GM21723 (cell line): ENCODE results near the gene RMC1.
"Not testable (repeated sequence)": the region's sequence is repeated elsewhere in the genome, so short reads cannot be mapped to it uniquely, and the experiment has no call there.

ENCODE experiments used
- ATAC-seq: cut with Tn5 transposase; IDR thresholded peaks from one replicate; pipeline ENCODE4 v1.9.1; 2021; ENCODE audit warnings: mild to moderate bottlenecking, moderate library complexity; ENCODE audit not compliant: unreplicated experiment

The RMC1 gene

GRCh38 chr18:23553887-23554286 is 50.6 kb downstream of the RMC1 start:
- no peak for ATAC-seq

GRCh38 chr18:23556145-23556780 is 53.0 kb downstream of the RMC1 start:
- no peak for ATAC-seq

- not testable (repeated sequence) for ATAC-seq
These were observed 54.2 kb downstream of the RMC1 start for GRCh38 chr18:23557511-23557910.

GRCh38 chr18:23560186-23560585 is 56.9 kb downstream of the RMC1 start:
- ATAC-seq, result no peak

- ATAC-seq, result no peak
These were observed 60.2 kb downstream of the RMC1 start for GRCh38 chr18:23563377-23564043.

DNA sequence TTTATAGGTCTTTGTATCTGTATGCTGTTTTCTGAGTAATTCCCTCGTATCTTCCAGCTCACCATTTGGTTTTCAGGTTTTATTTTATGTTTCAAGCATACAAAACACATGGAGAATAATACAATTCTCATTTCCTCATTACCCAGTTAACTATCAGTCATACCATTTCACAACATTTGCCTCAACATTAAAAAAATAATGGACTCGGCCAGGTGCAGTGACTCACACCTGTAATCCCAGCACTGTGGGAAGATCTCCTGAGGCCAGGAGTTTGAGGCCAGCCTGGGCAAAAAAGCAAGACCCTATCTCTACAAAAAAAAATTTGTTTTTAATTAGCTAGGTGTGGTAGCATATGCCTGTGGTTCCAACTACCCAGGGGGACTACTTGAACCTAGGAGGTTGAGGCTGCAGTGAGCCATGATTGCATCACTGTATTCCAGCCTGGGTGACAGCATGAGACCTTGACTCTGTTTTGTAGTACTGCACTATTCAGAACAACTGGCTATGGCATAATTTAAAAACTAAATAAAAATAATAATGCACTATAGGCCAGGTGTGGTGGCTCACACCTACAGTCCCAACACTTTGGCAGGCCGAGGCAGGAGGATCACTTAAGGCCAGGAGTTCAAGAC is 62.7 kb downstream of the RMC1 start:
- no peak for ATAC-seq

DNA sequence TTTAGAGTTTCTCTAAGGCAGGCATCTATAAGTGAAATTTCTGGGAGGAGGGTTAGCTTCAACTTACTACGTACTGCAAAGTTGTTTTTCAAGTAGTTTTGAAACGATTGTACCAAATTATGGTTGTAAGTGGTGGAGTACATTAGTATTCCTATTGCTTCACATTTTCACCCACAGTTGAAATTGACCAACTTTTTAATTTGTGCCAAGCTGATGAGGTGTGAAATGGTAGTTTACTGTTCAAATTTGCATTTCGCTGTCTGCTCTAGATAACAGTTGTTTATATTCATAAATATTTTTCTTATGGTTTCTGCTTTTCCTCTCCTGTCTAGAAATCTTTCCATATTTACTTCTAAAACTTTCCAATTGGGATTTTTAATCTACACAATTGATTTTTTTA is 64.4 kb downstream of the RMC1 start:
- ATAC-seq, result no peak

DNA sequence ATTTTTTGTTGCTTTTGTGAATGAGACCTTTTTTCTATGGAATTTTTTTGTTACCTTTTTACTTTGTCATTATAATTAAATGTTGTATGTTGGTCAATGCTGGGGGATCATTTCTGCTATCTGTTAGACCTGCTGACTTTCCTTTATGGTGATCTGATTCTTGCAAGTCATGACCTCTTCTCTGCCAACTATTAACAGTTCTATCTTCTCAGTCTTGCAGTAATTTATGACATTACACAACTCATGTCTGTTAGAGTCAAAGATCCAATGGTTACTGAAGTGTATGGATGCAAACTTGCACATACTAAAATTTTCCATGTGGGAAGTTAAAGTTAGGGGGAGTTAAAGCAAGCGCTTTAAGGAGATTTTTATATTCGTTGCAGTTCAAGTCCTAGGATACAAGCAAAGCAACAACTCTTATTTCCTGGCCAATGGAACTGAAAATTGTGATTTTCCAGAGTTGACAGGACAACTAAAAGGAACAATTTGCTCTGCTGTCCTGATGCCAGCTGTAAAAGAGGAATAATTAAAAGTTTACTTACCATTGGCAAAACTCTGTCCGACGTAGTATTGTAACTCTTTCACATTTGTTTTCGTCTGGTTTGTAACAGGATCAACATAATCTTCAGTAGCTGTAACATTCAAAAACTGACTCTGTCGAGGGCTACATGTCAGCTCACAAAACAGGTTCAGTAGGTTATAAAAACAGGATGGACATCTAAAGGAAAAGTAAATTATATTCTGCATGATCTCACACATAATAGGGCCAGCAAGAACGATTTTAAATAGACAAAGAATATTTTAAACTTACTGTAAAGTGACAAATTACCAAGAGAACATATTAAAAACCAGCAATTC is 65.2 kb downstream of the RMC1 start:
- no peak for ATAC-seq

DNA sequence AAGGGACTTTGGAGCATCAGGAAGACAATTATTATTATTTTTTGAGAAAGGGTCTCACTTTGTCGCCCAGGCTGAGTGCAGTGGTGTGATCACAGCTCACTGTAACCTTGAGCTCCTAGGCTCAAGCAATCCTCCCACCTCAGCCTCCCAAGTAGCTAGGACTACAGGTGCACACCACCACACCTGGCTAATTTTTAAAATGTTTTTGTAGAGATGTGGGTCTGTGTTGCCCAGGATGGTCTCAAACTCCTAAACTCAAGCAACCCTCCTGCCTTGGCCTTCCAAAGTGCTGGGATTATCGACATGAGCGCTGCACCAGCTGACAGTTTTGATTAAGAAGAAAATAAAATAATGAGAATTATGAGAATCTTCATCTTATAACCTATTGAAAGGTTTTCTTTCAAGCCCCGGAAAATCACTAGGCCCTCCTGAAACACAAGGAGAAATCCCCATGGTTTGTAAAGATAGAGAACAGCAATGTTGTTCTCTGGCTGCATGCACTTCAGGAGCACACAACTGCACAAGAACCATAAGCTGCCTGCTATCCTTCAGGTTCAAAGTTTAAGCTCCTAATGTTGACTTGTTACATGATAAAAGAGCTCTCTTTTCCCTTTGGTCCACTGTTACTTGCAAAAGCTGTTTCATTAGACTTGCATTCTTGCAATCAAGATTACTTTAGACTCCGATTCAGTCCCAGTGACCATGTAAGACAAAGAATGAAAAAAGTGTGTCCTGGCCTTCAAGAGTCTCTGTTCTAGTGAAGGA is 66.2 kb downstream of the RMC1 start:
- ATAC-seq, result no peak

GRCh38 chr18:23570912-23571504 is 67.7 kb downstream of the RMC1 start:
- ATAC-seq, result no peak

- ATAC-seq, result no peak
These were observed 68.7 kb downstream of the RMC1 start for GRCh38 chr18:23572012-23572411.

DNA sequence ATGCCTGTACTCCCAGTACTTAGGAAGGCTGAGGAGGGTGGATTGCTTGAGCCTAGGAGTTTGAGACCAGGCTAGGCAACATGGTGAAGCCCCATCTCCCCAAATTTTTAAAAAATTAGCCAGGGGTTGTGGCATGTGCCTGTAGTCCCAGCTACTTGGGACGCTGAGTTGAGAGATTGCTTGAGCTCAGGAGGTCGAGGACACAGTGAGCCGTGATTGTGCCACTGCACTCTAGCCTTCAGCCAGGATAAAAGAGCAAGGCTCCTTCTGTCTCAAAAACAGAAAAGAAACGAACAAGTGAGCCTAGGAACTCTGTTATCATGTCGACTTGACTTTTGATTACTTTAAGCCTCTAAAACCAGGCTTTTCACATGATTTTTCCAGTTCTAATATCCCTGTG is 69.3 kb downstream of the RMC1 start:
- no peak for ATAC-seq

GRCh38 chr18:23573020-23573419 is 69.7 kb downstream of the RMC1 start:
- no peak for ATAC-seq

DNA sequence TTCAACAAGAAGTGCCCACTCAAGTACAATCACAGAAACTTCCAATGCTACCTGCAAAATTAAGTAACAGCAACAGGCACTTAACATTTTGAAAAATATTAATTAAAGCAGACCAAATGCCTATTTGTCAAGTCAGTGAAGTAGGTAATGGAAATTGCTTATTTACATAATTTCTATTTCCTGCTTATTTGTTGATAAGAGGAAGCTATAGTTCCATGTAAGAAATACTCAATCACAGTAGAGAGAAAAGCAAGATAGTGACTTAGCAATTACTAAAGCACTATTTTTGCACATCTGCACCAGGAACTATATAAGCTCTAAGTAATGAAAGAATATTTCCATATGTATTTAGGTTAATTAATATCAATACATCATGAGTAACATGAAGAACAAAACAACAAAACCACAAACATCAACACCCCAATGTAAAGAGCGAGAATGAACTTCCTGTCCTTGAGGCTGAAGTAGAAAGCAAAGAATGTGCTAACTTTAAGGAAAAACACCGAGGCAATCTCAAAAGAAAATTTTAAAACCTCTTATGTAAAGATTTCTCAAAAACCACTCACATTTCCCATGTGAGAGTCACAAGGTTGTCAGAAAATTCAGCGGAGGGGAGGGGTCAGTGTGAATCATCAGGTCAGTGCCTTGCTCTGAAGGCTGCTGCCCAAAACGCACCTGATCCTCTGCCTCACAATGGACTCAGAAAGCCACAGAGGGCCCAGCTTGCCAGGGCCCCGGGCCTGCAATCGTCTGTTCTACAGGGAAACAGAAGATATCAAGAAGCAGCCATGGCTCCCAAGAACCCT is 70.5 kb downstream of the RMC1 start:
- ATAC-seq, result no peak

DNA sequence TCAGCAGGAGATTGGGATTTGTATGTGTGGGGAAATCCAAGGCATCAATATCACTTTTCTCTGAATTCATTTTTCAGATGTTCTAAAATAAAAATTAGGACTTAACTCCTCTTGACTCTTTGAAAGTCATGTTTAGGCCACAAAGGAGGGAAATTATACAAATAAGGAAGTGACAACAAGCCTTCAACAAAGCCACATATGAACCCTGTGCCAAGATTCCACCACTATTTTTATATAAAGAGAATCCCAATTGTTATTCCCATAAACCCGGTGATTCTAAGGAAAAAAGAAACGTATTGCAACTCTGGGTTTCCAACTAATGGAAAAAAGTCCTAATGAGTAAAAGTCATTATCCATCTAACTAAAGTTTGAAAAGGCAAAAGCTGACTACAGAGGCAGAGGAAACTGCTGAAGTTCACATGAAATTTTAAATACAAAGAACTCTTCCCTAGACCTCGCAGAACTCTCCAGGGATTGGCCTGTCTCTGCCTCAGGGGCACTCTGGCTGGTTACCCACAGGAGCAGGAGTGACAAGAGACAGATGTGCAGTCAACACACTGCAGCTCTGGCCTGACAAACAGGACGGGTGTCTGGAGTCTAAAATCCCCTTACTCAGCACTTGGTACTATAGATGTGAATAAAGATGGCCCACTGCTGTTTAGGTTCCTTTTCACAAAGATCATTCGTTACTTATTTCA is 71.4 kb downstream of the RMC1 start:
- ATAC-seq, result no peak

- ATAC-seq, result no peak
These were observed 72.0 kb downstream of the RMC1 start for GRCh38 chr18:23575309-23575651.

- not testable (repeated sequence) for ATAC-seq
These were observed 74.2 kb downstream of the RMC1 start for GRCh38 chr18:23577521-23577920.

GRCh38 chr18:23578067-23578701 is 74.9 kb downstream of the RMC1 start:
- no peak for ATAC-seq
